IPS-NIHi7 (cell line): ENCODE data around the gene CNGA3.

Source experiments
- DNase-seq: peaks from one replicate; pipeline ENCODE4 v3.0.0; 2012; ENCODE audit warnings: mixed read lengths; ENCODE audit errors: extremely low spot score

The CNGA3 gene

DNA sequence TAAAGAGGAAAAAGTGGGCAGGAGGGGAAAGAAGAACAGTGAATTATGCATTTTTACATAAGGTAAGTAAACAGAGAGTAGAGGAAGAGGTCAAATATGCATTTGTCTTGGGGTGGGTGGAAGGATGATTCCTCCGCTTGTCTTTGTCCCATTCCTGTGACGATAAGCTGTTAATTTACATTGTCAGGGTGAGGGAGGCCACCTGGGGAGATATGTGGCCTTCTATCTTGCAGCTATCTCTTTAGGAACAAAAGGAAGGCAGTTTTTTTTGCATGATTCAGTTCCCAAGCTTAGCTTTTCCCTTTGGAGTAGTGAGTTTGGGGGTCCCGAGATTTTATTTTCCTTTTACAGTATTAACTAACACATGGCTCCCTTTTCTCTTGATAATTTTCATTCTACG is 96.2 kb downstream of the CNGA3 start:
- no peak for DNase-seq

DNA sequence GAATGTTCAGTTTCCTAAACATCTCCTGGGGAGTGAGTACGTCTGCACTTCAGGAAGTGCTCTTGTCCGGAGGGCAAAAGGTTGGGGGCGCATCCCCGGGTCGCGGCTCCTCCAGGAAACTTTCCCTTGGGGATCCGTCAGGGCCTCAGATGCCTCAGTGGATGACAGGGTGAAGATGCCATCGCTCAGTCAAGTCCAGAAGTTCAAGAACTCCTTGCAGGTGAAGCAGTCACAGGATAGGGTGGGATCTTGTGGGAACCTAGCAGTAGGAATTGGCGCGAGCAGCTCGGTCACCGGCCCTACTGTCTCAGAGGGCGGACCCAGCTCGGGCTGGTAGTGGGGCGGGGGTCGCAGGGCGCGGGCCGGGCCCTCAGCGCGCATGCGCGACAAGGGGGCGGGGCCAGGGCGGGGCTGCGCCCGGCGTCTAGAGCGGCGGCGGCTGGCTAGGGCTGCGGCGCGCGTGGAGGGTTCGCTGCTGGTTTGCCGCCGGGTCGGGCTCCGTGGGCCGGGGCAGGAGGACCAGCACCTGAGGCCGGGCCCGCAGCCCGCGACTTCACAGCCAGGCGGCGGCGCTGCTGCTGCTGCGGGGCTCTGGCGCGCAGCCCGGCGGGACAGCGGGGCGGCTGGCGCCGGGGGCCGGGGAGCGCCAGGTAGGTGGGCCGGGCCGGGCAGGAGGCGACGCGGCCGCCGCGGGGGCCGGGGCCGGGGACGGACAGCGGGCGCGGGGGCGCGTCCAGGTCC is 98.3 kb downstream of the CNGA3 start, which contains the start of gene INPP4A:
TSS of gene INPP4A (plus strand) at position 423 of the 741 bp plus-strand sequence. CDS start 75,191 bp downstream, outside the sequence.
- peak; percentile 97 for DNase-seq

DNA sequence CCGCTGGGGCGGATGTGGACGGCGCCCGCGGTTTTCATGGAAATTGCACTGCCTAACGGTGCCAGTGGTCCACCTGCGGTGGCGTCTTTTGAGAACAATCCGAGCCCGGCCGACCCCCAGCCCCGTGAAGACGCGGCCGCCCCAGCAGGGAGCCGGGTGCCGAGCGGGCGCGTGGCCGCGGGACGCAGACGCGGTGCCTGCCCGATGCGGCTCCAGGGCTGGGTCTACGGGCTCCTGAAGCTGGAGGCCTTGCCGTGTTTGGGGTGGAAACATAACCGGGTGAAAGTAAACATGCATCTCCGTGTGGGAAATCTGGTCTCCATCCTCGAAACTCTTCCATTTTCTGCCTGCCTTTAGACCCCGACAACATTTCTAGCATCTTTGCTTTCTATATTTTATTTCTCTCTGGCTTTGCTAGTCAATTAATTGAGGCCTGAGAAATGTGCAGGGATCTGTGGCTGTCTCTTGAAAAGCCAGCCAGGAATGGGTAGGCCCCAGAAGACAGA is 99.0 kb downstream of the CNGA3 start:
- DNase-seq: no peak

DNA sequence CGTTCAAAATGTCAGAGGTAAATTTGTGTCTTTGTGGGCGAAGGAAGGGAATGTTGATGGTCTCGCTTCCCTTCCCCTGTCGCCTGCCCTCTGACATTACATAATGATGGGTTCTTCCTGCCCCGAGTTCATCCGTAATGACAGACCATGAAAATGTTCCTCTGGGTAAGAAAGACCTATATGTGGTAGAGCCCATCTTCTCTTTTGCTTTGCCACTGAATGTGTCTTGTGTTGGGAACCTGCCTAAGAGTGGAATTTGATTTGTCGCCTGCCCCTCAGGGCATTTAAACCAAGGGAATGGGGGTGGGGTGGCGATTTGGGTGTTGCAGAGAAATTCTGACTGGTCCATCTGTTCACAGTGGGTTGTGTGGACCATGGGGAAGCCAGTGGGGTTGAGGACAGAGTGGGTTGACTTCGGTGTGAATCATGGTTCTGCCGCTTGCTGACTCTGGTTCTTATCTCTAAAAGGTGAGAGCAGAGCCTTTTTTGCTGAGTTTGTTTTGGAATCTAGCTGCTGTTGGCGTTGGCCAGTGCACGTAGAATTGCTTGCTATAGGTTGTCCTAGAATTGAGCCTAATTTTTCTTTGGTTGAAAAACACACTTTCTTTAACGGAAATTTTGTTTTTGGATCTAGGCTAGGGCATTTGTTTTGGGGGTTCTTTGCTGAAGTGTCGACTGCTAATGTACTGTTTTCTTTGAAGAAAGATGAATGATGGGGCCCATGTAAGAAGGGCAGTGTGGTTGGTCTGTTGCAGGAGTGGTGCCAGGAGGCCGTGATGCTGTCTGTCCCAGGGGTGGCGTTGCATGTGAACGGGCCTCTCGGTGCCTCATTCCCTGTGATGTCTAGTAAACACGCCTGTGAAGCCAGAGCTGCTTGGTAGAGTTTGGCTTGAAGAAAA is 99.7 kb downstream of the CNGA3 start:
- no peak for DNase-seq

DNA sequence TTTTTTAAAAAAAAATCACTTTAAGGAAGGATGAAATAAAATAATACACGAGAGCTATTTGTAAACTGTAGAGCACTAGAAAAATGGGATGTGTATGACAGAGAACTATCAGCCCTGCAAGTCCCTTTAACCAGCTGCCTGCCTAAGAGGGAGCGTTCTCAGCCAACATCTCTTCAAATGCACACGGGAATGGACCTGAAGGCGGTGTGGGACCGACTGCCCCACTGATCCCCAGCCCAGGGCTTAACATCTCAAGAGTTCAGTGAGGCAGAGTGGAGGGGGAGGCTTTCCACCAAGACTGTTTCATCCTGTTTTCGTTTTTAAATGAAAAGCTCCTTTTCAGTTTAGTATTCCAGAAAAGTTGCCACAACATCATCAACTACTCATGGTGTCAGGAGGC is 100.6 kb downstream of the CNGA3 start:
- DNase-seq: no peak
